DMS53 treated with DMSO at 0.1 percent for 48 hours (cell line): ENCODE measurements around the gene KYNU.
"Not testable (repeated sequence)": the region's sequence is repeated elsewhere in the genome, so short reads cannot be mapped to it uniquely, and the experiment has no call there.

Experiments used
- DNase-seq: peaks from one replicate; lab custom pipeline; 2025; ENCODE audit not compliant: unreplicated experiment; lab: John Stamatoyannopoulos, UW

Gene KYNU

DNA sequence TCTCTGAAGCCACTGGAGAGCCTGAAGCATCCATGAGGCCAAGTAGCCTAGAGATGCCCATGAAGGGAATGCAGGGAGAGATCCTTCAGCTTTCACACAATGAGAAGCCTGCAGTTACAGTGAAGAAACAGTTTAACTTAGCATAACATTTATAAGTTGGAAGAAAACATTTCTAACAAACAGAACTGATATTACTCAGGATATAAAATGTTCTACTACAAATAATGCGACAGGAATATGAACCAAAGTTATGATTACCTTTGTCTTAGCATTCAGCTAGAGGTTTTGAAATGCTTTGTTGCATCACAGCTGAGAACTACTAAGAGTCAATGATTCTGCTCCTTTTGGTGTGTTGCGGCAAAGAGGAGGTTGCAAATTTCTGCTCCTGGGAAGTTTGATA, 6.9 kb upstream of the KYNU start:
- no peak for DNase-seq

GRCh38 chr2:142871396-142871795, 6.1 kb upstream of the KYNU start:
- no peak for DNase-seq

- no peak for DNase-seq
These were observed 4.4 kb upstream of the KYNU start for GRCh38 chr2:142872882-142873724.

DNA sequence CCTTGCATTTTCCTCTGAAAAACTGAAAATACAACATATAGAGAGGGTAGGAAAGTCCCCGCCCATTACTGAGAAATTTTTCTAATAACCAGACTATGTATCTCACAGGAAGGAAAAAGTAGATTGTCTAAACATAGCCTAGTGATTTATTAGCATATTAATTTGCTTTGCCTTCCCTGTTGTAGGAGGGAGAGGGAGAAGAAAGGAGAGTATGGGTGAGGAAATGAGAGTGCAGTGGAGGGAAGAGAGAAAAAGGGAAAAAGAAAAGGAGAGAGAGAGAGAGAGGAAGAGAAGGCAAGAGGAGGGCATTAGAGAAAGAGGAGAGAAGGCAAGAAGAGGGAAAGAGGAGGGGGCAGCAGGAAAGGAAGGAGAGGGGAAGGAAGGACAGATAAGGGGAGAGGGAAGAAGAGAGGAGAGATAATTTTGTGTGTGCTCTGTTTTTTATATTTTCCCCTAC, 3.6 kb upstream of the KYNU start:
- DNase-seq: no peak

- no peak for DNase-seq
These were observed 3.1 kb upstream of the KYNU start for GRCh38 chr2:142874293-142874814.

DNA sequence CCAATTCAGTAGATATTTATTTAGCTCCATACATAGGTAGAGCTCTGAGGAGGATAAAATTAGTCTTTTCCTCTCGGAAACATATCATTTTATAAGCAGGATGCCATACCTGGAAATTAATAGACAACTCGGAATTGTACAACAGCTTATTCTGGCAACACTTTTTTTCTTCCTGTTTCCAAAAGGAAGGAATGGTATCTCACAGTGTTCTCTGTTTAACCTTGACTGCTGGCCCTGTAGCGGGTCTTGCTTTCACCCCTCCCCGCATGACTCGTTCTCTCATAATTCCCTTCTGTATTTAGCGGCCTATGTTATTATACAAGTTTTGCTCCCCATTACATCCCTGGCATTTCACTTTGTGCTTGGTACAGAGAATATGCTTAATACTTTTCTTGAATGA, 2.5 kb upstream of the KYNU start:
- no peak for DNase-seq

DNA sequence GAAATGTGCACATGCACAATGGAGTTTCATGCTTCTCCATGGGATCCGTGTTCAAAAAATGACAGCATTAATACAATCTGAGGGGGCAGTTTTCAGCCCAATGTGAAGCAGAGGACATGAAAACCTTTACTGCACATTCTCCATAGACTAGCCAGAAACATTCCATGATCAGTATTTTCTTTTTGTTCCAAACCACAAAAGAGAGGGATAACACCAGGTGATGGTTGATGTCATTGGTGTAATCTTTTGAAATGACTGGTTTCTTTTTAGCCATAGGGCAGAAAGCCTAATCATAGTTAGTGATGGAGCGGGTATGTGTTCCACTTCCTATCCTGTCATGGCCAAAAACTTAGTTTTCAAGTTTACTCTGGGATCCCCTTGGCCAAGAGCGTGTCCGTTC, 1.8 kb upstream of the KYNU start:
- DNase-seq: no peak

DNA sequence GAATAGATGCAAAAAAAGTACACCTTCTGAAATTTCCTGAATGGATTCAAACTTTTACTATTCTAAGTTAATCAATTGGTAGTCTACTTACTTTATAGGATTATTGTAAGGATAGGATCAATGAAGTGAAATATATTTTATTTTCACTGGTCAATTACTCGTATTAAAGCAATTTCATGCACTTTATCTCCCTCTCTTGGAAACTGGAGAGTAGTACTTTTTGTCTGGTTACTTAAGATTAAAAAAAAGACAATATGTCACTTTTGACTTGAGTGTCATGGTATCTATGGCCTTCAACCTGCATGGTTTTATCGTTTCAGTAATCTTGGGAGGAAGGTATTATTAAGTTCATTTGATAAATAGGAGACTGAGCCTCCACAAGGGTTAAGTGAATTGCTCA, 1.0 kb upstream of the KYNU start:
- no peak for DNase-seq

DNA sequence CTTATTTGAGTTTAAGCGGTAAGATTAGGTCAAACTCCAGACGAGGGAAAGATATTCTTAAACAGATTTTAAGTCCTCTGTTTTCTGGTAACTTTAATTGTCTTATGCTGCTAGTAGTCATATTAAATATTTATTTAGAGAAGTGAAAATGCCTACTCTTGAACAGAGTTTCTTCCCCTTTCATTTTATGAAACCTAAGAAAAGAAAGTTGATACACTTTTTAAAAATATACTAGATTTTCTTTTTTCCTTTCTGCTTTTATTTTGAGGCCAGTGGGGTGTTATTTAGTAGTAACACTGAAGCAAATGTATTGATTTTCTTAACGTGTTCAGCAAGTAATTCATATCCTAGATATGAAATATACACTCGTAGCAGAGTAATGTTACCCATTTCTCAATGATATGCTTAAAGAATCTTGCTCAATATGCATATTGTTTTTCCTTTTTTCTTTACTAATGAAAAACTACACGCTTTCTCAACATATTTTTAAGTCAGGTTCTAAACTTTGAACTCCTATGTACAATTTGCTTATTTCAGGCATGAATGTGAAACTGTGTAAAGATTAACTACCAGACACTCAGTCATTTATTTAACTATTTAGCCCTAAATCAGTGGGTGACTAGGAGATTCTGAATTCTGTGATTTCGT, 691 bp downstream of the KYNU start:
- DNase-seq: no peak

DNA sequence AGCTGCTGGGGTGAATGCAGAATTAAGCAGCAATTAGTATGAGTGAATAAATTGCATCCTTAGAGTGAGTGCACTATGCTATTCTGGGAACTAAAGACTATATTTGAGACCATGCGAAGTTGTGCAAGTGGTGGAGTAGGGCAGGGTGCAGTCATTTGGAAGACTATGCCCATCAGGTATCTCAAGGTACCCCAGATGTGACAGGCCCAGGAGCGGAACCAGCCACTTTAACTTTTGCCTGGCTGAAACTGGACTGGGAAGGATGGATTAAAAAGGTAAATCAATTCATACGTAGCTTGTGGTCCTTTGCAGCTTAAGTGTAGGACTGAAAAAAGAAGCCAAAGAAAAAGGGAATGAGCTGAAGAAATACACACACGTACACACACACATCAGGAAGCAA, 1.7 kb downstream of the KYNU start:
- no peak for DNase-seq

GRCh38 chr2:142880279-142880678, 2.8 kb downstream of the KYNU start:
- no peak for DNase-seq

- no peak for DNase-seq
These were observed 4.2 kb downstream of the KYNU start for GRCh38 chr2:142881619-142882018.

GRCh38 chr2:142882500-142882899, 5.0 kb downstream of the KYNU start:
- DNase-seq: not testable (repeated sequence)

DNA sequence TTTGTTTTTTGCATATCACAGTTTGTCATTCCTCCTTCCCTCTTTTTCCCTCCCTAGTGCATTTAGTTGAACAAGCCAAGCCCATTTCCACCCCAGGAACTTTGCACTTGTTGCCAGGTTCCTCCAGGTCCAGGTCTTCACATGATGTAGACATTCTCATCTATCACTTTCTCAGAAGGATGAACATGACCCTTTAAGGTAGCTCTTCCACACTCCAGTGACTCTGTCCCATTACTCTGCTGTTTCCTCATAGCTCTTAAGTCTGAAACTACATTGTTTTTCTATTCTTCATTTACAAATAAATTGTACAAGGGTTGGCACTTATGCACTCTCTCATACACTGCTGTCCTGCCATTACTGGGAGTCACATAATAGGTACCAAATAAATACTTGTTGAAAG, 6.1 kb downstream of the KYNU start:
- DNase-seq: no peak

DNA sequence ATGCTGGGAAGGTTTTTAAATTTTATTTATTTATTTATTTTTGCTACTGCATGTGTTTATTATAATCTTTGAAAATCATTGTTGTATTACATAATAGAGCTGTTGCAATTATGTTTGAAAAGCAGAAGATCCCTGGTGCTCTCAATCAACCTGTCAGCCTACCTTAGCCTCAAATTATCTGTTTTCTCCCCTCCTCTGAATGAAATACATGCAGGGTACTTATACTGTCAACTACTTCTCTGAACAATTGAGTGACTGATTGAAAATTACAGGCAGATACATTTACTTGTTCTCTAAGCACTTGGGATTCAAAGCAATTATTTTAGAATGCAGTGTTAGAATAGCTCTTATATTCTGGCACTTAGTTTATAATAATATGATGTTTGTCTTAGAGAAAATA, 8.1 kb downstream of the KYNU start:
- no peak for DNase-seq

DNA sequence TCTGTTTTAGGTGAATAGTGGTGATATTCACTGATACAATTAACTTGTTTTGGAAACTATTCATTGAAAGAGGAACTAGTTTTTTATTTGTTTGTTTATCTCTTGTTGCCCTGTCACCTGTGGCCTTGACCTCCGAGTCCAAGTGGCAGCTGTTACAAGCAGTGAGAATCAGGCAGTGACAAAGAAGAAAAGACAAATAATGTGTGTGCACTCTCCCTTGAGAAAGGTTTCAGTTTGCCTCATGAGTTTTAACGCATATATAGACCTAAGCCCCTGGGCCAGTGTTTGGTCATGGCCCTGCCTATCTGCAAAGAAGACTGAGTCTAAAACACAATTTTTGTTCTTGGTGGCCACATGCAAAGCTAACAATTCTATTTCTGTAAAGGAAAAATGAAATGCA, 15.3 kb downstream of the KYNU start:
- no peak for DNase-seq

- no peak for DNase-seq
These were observed 15.8 kb downstream of the KYNU start for GRCh38 chr2:142893241-142893640.

- DNase-seq: no peak
These were observed 20.3 kb downstream of the KYNU start for GRCh38 chr2:142897807-142898206.

- not testable (repeated sequence) for DNase-seq
These were observed 22.9 kb downstream of the KYNU start for GRCh38 chr2:142900327-142900726.

- DNase-seq: no peak
These were observed 24.3 kb downstream of the KYNU start for GRCh38 chr2:142901780-142902179.

DNA sequence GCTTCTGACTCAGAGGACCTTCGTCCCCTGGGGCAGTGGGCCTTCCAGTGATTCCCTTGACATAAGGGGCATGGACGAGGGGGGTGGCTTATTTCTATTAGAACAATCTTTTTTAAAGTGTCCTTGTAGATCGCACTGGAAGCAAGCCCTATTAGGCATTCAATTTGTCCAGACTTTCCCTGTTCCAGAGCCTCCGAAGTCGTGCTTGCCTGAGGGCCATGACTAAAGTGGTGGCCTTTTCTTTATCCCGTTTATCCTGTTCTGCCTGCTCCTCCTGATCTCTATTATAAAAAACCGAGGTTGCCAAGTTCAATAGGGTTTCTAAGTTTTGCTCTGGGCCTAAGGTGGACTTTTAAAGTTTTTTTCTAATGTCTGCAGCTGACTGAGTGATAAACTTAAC, 26.3 kb downstream of the KYNU start:
- DNase-seq: not testable (repeated sequence)

DNA sequence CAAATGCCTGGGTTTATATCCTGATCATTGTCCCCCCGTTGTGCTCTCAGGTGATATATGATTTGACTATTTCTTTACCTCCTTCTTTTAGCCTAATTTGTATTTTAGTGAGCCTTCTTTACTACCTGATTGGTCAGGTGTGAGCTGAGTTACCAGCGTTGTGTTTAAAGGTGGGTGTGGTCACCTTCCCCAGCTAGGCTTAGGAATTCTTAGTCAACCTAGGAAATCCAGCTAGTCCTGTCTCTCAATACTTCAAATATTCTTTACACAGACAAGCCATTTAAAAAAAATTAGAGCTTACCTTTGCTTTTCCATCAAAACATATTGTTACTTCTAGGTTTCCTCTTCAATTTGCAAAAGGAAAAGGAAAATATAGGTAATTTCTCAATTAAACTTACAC, 30.2 kb downstream of the KYNU start:
- DNase-seq: no peak
